HTERT RPE-1 (cell line): ENCODE data around the gene RTBDN.
"Not testable (repeated sequence)": the region's sequence is repeated elsewhere in the genome, so short reads cannot be mapped to it uniquely, and the experiment has no call there.

Experiments
- in situ Hi-C: fragments of 300-500 bp; cut with MboI; formaldehyde crosslinking; loops from 4 replicates; pipeline ENCODE4 v1.14.3; 2020; ENCODE audit warnings: low sequenced_read_pairs

The RTBDN gene

DNA sequence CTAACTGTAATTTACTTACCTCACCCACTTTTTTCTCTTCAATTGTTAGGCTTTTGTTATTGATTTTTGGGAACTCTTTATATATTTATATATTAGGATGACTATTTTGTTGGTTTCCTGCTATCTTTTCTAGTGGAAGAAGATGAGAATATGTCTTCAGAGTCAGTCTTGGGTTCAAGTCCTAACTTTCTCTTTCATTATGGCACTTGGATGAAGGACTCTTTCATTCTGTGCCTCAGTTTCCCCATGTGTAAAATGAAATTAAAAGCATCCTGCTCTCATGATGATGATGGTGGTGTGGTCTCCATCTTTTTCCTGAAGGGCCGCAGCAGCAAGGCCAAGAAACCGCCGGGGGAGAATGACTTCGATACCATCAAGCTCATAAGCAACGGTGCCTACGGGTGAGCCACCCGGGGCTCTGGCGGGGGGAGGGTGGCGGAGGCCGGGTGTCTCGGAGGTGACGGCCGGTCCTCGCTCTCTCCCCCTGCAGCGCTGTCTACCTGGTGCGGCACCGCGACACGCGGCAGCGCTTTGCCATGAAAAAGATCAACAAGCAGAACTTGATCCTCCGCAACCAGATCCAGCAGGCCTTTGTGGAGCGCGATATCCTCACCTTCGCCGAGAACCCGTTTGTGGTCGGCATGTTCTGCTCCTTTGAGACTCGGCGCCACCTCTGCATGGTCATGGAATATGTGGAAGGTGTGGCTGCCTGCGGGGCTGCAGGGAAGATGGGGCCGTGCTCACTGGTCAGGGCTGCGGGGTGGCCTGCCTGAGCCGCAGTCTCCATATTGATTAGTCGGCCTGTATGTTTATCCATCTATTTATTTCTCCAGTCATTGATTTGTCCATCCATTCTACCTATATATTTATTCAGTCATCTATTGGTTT, 23.9 kb upstream of the RTBDN start:
- in situ Hi-C loops, result no loop called here

DNA sequence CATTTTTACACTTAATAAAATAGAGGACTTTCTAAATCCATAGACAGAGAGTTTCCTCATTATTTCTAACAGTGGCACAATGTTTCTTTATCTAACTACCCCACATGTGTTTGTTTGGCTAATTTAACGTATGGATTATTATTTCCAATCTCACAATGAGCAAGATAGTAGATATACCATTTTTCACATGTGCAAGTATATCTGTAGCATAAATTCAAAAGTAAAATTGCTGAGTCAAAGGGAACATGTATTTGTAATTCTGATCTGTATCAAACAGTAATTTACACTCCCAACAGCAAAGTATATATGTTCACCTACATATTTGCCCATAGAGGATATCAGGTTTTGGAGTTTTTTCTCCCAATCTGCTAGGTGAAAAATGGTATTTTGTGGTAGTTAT, 22.3 kb upstream of the RTBDN start:
- in situ Hi-C loops, result no loop called here

DNA sequence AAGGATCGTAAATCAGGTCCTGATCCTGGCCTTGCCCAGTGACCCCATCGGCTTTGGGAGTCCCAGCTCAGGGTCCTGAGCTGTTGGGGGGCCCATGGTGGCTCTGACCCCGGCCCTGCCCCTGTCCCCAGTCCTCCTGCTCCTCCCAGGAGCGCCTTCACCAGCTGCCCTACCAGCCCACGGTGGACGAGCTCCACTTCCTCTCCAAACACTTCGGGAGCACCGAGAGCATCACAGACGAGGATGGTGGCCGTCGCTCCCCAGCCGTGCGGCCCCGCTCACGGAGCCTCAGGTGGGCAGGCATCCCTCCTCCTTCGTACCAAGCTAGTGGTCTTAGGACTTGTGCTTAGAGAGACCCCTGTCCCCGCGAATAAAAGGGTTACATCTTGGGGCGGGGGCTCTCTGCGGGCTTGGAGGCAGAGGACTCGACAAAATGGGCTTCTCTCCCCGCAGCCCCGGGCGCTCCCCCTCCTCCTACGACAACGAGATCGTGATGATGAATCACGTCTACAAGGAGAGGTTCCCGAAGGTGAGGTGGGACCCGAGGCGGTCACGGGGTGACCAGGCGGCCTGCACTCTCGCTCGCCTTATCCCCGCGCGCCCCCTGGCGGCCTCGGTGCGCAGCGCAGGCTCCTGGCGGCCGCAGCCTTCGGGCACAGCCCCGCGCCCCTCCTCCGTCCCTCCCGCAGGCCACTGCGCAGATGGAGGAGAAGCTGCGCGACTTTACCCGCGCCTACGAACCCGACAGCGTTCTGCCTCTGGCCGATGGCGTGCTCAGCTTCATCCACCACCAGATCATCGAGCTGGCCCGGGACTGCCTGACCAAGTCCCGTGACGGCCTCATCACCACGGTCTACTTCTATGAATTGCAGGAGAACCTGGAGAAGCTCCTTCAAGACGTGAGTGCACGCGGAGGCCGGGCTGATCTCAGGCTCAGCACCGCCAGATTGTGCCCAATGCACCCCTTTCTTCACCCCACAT, 13.1 kb upstream of the RTBDN start:
- in situ Hi-C loops, result no loop called here

DNA sequence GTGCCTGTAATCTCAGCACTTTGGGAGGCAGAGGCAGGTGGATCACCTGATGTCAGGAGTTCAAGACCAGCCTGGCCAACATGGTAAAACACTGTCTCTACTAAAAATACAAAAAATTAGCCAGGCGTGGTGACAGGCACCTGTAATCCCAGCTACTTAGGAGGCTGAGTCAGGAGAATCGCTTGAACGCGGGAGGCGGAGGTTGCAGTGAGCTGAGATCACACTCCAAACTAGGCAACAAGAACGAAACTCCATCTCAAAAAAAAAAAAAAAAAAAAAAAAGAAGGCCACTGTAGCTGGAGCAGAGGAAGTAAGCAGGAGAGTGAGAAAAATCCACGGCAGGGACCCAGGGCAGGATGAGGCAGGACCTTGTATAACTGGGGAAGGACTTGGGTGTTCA, 12.2 kb upstream of the RTBDN start:
- in situ Hi-C loops, result not testable (repeated sequence)

DNA sequence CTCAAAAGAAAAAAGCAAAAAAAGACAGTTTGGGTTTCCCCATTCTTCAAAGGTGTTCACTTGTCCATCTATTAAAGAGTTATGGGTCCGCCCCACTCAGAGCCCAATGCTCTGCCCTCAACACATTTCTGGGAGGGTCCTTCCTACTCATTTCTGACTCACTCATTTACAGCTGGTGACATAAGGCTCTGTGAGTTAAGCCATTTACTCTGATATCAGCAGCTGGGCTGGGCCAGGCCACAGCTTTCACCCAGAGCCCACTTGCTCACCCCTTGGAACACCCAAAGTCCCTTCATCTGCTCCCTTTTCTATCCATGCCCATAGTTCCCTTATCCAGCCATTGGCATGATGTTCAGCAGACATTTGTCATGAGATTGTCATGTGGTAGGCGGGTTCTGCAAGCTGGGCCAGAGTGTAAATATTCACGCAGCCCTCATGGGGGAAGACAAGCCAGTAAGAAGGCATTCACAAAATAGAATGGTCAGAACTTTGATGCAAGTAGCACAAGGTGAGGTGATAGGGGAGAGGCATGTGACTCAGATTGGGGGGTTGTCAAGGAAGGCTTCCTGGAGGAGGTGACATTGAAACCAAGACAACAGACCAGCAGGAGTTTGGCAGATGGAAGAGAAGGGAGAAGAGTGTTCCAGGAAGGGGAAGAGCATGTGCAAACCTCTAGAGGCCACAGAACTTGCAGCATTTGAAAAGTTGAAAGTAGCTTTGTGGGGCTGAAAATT, 9.8 kb upstream of the RTBDN start:
- in situ Hi-C loops, result no loop called here

DNA sequence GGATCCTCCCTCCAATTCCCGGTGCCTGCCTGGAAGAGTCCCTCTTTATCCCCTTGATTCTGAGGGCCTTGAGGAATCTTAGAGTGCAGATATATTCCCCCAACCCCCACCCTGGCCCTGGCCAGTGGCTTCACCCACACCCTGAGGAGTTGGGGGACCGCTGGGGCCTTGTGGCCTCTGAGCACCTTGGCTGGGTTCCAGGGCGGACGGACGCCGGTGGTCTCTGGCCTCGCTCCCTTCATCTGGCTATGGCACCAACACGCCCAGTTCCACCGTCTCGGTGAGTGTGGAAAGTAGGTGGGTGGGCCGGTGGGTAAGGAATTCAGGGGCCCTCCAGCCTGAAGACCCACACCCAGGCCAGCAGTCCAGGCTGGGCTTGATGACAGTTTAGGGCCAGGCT, 8.9 kb upstream of the RTBDN start:
- in situ Hi-C loops, result no loop called here

DNA sequence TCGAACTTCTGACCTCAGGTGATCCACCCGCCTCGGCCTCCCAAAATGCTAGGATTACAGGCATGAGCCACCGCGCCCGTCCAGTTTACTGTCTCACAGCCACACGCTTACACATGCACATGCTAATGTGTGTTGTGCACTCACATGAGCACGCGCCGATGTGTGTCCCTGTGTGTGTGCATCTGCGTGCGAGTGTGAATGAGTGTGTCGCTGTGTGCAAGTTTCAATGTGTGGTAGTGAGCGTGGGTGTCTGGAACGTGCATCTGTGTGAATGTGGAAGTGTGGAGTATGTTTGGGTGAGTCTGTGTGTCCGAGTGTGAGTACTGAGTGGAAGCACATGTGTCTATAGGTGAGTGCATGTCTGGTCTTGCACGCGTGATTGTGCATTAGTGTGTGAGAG, 8.1 kb upstream of the RTBDN start:
- in situ Hi-C loops, result no loop called here

DNA sequence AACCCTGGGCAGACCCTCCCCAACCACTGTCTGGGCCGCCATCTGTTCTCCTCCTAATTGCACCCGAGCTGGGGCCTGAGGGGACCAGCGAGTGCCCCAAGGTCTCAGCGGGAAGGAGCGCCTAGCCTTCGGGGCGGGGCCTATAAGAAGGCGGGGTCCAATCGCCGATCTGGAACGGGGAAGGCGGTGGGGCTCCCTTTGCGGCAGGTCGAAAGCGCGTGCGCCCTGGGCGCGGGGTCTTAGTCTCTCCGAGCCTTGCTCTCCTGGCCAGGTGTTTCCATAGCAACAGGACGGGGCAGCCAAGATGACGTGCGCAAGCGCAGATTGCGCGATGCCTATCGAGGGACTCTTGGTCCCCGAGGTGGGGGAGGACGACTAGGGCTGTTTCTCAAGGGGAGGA, 6.7 kb upstream of the RTBDN start:
- in situ Hi-C loops, result no loop called here

DNA sequence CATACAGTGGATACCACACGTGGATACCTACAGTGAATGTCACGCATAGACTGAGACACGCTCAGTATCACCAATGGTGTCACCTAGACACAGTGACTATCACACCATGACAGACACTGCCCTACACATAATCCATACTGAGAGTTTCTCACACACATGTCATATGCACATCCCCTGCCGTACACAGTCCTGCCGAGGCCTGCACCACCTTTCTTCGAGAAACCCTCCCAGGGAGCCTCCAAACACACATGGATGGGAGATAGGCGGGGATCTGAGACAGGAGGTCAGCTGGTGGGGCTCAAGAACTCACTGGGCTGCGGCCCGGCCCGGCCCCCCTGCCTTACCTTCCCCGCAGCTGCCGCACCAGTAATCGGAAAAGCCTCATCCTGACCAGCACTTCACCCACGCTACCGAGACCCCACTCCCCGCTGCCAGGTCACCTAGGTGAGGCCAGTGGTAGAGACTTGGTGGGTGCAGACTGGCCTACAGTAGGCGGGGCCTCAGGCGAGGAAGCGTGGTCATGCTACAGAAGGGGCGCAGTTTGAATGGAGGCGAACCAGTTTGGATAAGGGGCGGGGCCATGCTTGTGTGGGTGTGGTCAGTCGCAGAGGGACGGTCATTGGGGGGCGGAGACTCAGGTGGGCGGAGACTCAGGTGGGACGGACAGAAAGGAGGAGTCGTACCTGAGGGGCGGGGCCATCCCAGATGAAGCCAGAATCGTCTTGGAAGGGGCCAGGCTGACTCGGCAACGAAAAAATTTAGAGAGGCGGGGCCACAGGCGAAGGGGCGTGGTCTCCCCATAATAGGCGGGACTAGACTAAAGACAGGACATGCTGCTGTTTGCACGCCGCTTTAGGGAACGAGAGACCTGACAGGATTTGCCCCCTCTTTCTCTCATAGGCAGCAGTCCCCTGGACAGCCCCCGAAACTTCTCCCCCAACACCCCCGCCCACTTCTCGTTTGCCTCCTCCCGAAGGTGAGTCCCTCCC, 6.0 kb upstream of the RTBDN start:
- in situ Hi-C loops, result no loop called here

DNA sequence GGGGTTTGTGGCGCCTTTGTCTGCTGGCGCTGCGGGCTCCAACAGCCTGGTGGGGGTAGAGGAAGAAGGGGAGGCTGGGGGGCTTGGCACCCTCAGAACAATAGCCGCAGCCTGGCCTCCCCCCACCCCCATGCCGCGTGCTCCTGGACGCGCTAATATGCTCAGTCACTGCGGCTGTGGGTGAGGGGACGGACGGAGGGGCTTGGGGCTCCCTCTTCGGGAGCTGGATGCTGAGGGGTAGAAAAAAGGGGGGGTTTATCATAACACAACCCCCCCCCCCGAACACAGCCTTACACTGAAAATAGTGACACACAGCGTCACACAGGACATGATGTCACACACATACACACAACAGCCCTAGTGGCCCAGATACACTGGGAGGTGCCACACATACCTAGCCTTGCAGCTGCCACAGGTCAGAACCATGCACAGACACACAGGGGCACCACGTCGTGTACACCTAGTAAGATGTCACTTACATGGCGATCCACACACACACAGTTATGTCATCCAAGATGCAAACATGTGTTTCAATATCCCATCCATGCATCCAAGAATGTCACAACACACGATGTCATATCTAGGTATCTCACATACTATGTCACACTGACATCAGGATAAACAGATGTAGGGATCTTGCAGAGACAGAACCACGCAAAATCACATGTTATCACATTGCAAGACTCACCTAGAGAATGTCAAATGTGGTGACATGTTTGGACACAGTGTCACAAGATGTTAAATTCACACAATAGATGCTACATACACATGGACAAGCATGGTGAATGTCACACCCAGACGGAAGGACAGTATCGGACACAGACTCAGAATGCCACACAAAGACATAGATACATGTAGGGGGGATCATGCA, 4.7 kb upstream of the RTBDN start:
- in situ Hi-C loops, result no loop called here

DNA sequence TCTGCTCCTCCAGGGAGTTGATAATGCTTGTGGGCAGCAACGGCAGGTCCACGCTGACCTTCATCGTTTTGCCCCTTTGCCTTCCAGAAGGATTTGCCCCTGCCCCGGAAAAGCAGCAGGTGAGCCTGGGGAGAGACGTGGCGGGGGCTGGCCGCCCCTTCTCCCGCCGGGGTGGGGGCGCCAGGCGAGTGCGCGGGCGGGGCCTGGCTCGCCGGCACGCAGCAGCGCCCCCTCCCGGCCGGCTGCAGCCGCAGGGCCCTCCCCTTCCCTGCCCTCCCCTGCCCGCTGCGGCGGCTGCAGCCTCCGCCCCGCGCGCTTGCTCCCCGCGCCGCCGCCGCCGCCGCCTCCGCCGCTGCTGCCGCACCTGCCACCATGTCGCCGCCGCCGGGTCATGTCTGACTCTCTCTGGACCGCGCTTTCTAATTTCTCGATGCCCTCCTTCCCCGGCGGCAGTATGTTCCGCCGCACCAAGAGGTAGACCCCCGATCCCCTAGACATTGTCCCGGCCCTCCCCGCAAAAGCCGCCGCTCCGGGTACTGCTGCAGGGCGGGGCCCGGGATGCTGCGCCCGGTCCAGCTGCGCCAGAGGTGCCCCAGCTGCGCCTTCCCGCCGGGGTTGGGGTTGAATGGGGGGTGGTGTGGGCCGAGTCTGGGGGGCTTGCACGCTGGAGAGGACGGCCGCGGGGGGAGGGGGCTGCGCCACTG, 4.0 kb upstream of the RTBDN start, which contains the start of gene MAST1:
Gene MAST1 (plus strand): TSS at position 334 of the 704 bp plus-strand sequence. CDS start 58 bp downstream, at position 392.
- in situ Hi-C loops, result no loop called here

DNA sequence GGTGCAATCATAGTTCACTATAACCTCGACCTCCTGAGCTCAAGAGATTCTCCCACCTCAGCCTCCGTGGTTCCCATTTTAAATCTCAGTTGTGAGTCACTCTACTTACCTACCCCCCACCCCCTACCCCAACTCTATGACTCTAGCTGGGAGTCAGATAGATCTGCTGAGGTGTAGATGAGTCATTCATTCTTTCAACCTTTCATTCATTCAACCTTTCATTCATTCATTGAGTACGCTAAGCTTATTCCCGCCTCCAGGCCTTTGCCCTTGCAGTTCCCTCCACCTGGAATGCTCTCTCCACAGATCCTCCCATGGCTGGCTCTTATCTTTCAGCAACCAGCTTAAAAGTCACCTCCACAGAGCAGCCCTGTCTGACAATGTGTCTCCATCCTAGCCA, 2.8 kb upstream of the RTBDN start:
- in situ Hi-C loops, result no loop called here

DNA sequence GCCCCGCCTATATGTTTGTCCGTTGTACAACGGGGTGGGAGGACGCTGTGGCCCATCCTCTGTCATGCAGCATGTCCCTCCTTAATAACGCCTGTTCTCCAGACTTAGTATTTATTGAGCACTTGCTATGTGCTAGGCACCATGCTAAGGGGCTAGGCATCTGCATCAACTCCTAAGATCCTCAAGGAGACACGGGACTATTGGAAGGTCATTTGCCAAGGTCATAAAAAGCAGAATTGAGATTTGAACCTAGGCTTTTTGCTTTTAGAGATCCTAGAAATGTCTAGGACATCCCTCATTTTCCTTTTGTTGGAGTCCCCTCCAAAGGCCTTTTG, 2.1 kb upstream of the RTBDN start:
- in situ Hi-C loops, result no loop called here

DNA sequence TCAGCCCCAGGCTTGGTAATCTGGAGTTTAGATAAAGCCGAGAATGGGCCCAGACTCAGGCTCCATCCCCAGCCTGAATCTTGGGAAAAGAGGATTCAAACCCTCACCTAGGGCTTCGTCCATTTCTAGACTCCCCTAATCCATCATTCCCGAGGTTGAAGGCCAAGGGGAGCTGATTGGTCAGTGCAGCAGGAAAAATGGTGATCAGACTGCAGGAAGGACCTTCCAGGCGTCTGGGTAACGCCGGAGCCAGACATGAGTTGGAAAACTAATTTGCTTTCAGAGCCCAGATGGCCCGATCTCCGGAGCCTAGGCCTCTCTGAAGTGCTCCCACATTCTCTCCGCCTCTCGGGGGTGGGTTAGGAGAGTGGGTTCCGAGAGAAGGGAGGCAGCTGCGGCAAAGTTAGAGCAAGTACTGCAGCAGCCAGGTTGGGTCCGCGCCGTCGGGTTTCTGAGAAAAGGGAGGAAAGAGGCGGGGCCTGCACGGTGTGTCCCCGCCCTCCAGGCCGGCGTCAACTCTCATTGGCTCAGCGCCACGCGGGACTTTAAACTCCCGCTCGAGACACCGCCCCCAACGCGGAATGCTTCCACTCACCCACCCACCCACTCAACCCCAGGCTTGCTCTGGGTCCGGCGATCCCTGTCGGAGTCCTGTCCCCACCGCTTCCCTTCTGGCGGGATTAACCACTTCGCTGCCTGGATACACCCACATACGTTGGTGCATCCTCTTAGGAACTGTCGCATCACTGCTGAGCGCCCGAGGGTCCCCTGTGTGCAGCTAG, 788 bp upstream of the RTBDN start:
- in situ Hi-C loops, result no loop called here

DNA sequence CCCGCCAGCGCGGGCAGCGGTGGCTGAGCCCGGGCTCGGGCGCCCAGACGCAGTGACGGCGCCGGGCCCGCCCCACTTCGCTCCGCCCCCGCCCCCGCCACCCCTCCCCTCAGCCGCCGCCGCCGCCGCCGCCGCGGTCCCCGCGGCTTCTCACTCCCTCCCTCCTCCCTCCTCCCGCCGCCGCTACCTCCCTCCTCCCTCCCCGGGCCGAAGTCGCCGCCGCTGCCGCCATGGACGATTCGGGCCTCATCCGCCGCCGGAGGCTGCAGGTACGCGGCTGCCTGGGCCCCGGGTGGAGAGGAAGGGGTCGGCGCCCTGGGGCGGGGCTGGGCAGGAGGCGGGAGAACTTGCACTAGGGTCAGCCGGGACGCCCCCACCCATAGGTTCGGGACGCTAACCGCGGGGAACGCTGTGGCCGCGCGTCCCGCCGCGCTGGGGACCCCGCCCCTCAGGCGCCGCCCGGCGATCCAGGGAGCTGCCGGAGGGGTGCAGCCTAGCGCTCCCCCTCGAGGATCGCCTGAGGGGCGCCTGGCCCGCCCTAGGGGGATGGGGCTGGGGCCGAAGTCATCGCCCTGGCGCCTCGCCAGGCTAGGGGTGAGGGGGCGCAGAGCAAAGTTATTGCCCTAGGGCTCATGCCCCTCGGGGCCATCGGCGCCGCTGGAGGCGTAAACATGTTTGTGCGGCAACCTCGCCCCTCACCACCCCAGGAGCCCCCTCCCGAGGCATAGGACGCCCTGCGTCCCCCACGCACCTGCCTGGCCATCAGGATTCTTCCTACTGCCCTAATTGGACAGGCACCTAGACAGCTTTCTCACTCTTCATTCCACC, 427 bp downstream of the RTBDN start:
- in situ Hi-C loops, result no loop called here

DNA sequence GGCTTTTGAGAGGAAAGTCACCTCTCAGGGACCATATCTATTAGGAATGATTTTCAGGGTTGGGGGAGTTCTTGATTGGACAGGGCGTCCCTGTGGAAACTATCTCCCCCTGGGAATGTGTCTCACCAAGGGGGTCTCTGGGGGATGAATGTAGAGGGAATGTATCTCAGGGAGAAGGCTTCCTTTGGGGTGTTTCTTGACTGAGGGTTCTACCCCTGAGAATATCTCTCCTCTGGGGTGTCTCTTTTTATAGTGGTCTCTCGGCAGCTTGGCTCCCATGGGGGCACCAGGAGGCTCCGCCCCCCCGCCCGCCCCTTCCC, 1.0 kb downstream of the RTBDN start:
- in situ Hi-C loops, result no loop called here

DNA sequence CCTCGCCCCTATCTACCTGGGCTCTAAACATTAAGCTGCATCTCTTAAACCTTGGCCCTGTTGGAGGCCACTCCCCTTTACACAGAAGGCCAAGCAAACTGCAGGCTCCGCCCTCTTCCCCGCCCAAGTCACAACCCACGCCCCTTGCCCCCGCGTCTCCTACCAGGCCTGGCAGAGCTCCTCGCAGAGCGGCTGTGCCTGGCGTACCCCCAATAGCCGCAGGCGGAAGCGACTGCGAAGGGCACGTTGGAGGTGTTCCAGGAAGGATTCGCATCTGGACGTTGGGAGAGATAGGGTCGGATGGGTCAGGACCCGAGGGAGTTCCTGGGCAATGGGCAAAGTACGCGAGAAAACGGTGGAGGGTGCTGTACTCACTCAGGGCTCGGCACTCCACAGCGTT, 5.9 kb downstream of the RTBDN start:
- in situ Hi-C loops, result no loop called here
